ENCODE results near the gene AK3. TPM values are rescaled to one million over a fixed set of nuclear protein-coding genes. Genes with fewer than 3 reads are reported as not detected.

AK3 gene
- total and polyA plus RNA-seq, 2 donors (not counting 3 experiments of a cell fraction or from before 2014, with no cell fraction given), result 20.6 to 42.3 TPM

- TF ChIP-seq CTCF (IDR thresholded peaks at IDR 0.05; ENCODE audit: extremely low read depth in 1 of 2, insufficient read depth in 1 of 2, low read depth in 1 of 2, low read length in 2 of 2), result no peak
- TF ChIP-seq POLR2A (IDR thresholded peaks at IDR 0.05; ENCODE audit: low read depth, low read length), result no peak
- no peak for TF ChIP-seq JUN (IDR thresholded peaks at IDR 0.05; ENCODE audit: borderline replicate concordance, insufficient read depth, insufficient read length, low read depth)
- TF ChIP-seq POLR2AphosphoS5 (IDR thresholded peaks at IDR 0.05; ENCODE audit: insufficient read depth, low read depth, low read length), result no peak
- no peak for TF ChIP-seq GATA2 (IDR thresholded peaks at IDR 0.05; ENCODE audit: insufficient read depth, insufficient read length, low read depth, low read length)
- no peak for TF ChIP-seq MYC (IDR thresholded peaks at IDR 0.05; ENCODE audit: low read depth, low read length)
- TF ChIP-seq, protein P1, sequence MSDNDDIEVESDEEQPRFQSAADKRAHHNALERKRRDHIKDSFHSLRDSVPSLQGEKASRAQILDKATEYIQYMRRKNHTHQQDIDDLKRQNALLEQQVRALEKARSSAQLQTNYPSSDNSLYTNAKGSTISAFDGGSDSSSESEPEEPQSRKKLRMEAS (IDR thresholded peaks at IDR 0.05; ENCODE audit: insufficient read depth, insufficient read length), result no peak
- no peak for TF ChIP-seq FOS (IDR thresholded peaks at IDR 0.05; ENCODE audit: borderline replicate concordance, insufficient read depth, low read length)
- no peak for TF ChIP-seq EZH2 (IDR thresholded peaks at IDR 0.05; ENCODE audit: borderline replicate concordance, low read depth, low read length, severe bottlenecking)
- Histone ChIP-seq H3K9me1 (replicated peaks; ENCODE audit: control insufficient read depth, extremely low read depth, insufficient read depth, low read length) (no peaks in the 10 kb centered on the region), H3K27ac (ENCODE audit: insufficient read depth, low read depth, low read length) (no peak overlapping the region), H3K4me2 (ENCODE audit: insufficient read depth, low read length) (no peak overlapping the region), H3K4me3 (replicated peaks in 1 of 3; ENCODE audit: insufficient read depth in 1 of 3, low read depth in 1 of 3, low read length in 3 of 3) (no peak overlapping the region), H3K4me1 (ENCODE audit: control insufficient read depth, extremely low read depth, insufficient read depth, low read length) (peaks cover 32% of the 10 kb centered on the region), H3K36me3 (ENCODE audit: control insufficient read depth in 2 of 2, extremely low read depth in 1 of 2, insufficient read depth in 2 of 2, low read length in 2 of 2) (no peaks in the 10 kb centered on the region), H3K79me2 (ENCODE audit: control insufficient read depth, insufficient read depth, low read length) (no peaks in the 10 kb centered on the region), H2AFZ (ENCODE audit: low read depth, low read length) (no peak overlapping the region), H3K9me3 (replicated peaks; ENCODE audit: control insufficient read depth, insufficient read depth, low read length) (no peaks in the 10 kb centered on the region), H4K20me1 (replicated peaks; ENCODE audit: control insufficient read depth, extremely low read depth, insufficient read depth, low read length) (no peaks in the 10 kb centered on the region), H3K27me3 (ENCODE audit: control insufficient read depth in 2 of 2, insufficient read depth in 2 of 2, low read length in 2 of 2) (peaks cover 0 to 4% of the 10 kb centered on the region in 2 experiments), H3K9ac (replicated peaks; ENCODE audit: extremely low read depth, insufficient read depth, low read length) (no peak overlapping the region)
- ChIA-PET CTCF (interaction anchor here (1.4 kb wide), 1 partner anchor 15 kb away, joined by 3 read pairs; the partner anchor contains the start of gene CDC37L1), POLR2A (no interaction called here)
- no peak for DNase-seq (ENCODE audit: low read depth, low spot score)
- BruUV-seq (replicated peaks), result no TSS peak
- FAIRE-seq, result no peak
- dilution Hi-C loops (cut with MboI; ENCODE audit: extremely low pct_ligation_motif_present, low sequenced_read_pairs) (no loop called here), intact Hi-C loops (cut with micrococcal nuclease) (loop anchor here (2.0 kb wide), 3 partner anchors 109 to 325 kb away; no protein-coding TSS in a partner anchor)
These were observed 77.0 kb downstream of the AK3 start for GRCh38 chr9:4663956-4664355.
